HG03064 (cell line): ENCODE data around the gene SDR39U1.

ENCODE experiments used
- ATAC-seq: cut with Tn5 transposase; IDR thresholded peaks from one replicate; pipeline ENCODE4 v1.9.1; 2021; ENCODE audit warnings: low read depth; ENCODE audit not compliant: unreplicated experiment

The SDR39U1 gene

DNA sequence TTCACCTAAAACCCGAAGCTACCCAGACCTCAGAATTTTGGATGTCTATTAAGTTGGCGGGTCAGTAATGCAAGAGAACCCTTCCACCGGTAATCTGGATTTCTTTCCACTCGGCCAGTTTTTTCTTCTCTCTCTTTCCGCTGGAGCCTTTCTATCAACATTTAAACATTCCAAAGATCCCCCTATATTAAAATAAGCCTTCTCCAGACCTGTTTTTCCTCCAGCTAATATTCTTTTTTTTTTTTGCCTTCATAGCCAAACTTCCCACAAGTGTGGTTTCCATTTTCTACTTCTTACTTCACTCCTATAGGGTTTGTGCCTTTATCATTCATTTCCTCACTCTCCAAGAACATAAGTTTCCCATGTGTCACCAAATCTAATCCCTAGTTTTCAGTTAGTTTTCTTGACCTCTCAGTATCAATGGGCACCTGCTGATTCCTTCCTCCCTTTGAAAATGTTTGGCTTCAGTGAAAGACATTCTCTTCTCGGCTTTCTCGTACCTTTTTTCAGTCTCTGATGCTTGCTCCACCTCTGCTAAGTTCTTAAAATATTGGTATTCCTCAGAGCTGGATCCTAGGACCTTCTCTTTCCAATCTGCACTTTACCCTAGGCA lies 583 bp upstream of the SDR39U1 start:
- no peak for ATAC-seq

GRCh38 chr14:24441904-24442239 lies 704 bp downstream of the SDR39U1 start:
- no peak for ATAC-seq

DNA sequence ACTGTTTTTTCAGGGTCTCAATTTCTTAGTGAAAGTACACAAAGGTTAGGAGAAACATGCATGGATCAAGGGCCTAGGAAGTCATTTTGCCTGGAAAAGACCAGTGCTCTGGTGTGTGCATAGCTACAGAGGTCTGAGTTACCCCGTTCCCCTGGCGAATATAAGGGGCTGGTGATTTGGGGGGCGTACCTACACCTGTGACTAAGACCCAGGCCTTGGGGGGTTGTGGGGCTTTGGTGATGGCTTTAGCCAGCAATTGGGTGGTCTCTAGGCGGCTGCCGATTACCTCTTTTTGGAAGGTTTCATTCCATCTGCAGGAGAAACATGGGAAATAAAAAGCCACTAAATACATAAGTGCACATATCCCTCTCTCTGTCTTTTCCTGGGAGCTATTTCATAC lies 1.1 kb downstream of the SDR39U1 start:
- no peak for ATAC-seq

GRCh38 chr14:24440606-24441399 lies 1.8 kb downstream of the SDR39U1 start:
- no peak for ATAC-seq

GRCh38 chr14:24439830-24440605 lies 2.6 kb downstream of the SDR39U1 start:
- ATAC-seq, result no peak

DNA sequence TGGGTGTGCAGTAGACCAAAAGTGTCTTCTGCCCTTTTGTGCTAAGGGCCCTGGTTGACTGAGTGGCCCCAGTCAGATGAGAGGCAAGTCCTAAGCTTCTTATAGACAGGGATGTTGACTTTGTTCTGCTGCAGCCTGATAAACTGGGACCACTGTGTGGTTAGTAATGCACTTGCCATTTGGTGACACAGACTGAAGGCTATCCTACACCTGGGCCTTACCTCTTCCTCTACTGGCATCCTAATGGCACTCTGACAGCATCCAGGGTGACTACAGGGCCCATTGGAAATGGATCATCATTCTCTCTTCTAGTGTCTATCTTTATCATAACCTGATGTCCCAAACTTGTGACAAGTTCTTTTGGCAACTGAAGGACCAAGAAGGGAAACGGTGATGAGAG lies 3.3 kb downstream of the SDR39U1 start:
- no peak for ATAC-seq

- ATAC-seq, result no peak
Measured at GRCh38 chr14:24438223-24439097, 4.1 kb downstream of the SDR39U1 start.

- ATAC-seq, result no peak
Measured at GRCh38 chr14:24437736-24438067, 4.9 kb downstream of the SDR39U1 start.

DNA sequence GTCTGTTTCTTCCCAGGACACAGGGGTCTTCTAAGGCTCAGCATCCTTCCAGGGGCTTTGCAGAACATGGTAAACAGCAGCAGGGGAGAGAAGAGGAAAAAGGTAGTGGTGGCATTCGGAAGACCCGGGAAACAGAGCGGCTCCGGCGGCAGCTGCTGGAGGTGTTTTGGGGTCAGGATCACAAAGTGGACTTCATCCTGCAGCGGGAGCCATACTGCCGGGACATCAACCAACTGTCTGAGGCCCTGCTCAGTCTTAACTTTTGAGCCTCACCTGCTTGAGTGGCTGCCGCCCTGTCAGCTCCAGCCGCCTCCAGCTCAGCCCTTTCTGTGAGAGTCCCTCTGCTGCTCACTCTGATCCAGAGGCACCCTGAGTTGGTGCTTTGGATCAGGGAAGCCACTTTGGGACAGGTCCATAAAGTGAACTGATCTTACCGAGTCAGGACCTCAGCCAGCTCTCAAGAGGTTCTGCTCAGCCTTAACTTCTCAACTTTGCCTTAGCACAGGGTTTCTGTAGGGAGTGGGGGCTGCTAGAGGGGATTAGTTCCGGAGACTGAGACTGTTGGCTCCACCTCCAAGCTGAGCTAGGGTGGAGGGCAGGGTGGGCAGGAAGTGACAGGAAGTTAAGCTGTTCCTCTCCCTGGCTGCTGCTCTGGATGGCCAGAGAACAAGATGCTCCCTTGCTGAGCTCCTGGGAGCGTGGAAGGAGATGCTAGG lies 5.4 kb downstream of the SDR39U1 start:
- no peak for ATAC-seq

DNA sequence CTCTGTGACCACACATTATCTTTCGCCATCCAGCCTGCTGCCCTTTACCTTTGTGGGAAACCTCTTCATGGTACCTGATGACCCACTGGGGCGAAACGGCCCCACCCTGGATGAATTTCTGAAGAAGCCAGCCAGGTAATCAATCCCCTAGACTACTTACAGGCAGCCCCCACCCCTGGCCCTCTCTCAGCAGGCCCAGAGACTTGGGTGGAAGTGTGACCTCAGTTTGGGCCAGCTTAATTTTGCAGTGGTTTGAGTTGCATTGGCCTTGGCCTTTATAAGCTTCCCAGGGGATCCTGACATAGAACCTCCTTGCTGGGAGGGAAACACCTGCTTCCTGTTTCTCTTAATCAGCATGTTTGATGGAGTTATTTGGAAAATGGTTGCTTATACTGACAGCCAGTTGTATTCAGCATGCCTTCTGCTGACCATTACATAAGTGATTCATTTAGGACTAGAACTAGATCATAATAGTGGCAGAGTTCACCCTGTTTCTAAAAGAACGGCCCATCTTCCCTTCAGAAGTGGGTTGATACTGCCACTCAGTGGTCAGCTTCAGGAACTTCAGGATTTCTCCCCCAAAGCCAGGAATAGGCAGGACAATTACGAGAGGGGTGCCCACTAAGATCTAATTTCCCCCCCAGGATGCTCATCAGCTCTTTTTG lies 6.1 kb downstream of the SDR39U1 start:
- no peak for ATAC-seq

- ATAC-seq, result no peak
Measured at GRCh38 chr14:24435998-24436354, 6.6 kb downstream of the SDR39U1 start.

DNA sequence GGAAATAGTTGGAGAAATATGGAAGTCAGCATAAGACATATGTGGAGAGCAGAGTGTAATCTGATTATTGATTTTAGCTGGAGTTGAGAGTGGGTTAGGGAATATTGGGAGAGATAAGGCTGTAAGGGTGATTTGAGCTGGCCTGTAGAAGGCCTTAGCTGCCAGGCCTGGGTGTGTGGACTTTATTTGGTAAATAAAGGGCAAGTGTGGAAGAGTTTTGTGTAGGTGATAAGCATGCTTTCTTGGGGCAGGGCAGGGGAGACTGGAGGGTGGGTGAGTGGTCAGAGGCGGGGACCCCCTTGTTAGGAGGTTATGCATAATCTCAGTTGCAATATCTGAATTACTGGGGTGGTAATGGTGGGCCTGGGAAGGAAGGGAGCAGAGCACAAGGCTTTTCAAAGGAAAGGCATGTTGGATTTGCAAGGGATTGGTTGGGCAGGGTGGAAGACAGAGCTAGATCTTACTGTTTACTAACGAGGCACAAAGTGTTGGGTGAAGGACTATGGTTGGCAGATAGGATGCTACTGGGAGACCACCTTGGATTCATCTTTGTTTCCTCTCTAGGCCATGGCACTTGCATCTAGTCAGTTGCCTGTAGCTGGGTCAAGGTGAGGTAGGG lies 7.3 kb downstream of the SDR39U1 start:
- ATAC-seq, result no peak

- no peak for ATAC-seq
Measured at GRCh38 chr14:24434676-24435075, 7.9 kb downstream of the SDR39U1 start.

DNA sequence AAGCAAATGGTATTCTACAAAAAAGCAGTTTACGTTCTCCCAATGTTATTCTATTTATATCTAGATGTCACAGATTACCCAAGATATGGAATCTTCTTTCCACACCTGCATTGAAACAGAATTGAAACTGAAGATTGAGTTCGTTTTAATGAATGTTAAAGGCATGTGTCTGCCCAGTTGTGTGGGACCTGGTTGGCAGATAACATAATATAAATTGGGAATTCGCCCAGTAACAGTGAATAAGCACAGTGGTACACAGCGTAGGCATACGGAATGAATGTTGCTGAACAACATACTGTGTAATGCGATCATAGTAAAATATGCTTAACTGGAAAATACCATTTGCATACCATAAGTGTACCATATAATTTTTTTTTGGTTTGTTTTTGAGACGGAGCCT lies 8.5 kb downstream of the SDR39U1 start:
- no peak for ATAC-seq

DNA sequence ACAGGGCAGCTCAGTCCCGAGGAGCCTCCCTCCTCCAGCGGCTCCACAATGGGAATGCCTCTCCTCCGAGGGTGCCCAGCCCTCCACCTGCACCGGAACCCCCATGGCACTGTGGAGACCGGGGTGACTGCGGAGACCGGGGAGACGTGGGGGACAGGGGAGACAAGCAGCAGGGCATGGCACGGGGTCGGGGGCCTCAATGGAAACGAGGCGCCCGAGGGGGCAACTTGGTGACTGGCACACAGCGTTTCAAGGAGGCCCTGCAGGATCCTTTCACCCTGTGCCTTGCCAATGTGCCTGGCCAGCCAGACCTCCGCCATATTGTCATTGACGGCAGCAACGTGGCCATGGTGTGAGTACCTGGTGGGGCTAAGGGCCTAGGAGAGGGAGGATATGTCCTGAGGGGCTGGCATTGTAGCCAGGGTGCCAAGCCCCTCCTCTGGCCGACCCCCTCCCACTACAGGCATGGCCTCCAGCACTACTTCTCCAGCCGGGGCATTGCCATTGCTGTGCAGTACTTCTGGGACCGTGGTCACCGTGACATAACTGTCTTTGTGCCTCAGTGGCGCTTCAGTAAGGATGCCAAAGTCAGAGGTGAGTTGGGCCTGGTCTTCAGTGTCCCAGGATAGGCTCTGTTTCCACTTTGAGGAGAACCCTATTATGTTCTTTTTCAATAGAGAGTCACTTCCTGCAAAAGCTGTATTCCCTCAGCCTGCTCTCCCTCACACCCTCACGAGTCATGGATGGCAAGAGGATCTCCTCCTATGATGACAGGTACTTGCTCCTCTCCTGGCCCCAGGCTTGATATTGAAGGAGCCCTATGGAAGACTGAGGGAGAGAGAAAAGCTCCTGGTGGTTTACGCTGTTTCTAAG lies 10.1 kb downstream of the SDR39U1 start:
- ATAC-seq, result no peak

GRCh38 chr14:24431569-24432258 lies 10.9 kb downstream of the SDR39U1 start:
- ATAC-seq, result peak; percentile 46

GRCh38 chr14:24430682-24431568 lies 11.7 kb downstream of the SDR39U1 start:
- ATAC-seq, result no peak
